ENCODE data around the gene USP40. TPM values are rescaled to one million over a fixed set of nuclear protein-coding genes. Genes with fewer than 3 reads are reported as not detected.

USP40 gene
- total and polyA plus RNA-seq, 9 of the 15 experiments (the other 6 are each of a cell fraction or from before 2014, with no cell fraction given), result 5.5 to 15.0 (median 9.3) TPM

DNA sequence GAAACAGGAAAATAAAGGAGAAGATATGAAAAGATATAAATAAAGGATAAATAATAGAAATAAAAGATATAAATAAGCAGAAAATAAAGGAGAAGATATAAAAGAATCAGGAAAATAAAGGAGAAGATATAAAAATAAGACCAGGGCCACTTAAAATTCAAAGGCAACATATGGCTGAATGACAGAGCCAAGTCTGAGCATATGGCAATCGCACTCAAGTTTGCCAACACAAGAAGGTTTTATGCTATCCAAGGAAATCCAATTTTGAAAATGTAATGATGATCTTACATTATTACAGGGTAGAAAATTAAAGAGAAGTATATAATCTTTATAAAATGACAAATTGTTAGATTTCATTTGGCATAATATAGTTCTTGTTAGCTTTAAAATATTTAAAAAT lies 33.6 kb downstream of the USP40 start (continued):
- TF ChIP-seq, protein P1, sequence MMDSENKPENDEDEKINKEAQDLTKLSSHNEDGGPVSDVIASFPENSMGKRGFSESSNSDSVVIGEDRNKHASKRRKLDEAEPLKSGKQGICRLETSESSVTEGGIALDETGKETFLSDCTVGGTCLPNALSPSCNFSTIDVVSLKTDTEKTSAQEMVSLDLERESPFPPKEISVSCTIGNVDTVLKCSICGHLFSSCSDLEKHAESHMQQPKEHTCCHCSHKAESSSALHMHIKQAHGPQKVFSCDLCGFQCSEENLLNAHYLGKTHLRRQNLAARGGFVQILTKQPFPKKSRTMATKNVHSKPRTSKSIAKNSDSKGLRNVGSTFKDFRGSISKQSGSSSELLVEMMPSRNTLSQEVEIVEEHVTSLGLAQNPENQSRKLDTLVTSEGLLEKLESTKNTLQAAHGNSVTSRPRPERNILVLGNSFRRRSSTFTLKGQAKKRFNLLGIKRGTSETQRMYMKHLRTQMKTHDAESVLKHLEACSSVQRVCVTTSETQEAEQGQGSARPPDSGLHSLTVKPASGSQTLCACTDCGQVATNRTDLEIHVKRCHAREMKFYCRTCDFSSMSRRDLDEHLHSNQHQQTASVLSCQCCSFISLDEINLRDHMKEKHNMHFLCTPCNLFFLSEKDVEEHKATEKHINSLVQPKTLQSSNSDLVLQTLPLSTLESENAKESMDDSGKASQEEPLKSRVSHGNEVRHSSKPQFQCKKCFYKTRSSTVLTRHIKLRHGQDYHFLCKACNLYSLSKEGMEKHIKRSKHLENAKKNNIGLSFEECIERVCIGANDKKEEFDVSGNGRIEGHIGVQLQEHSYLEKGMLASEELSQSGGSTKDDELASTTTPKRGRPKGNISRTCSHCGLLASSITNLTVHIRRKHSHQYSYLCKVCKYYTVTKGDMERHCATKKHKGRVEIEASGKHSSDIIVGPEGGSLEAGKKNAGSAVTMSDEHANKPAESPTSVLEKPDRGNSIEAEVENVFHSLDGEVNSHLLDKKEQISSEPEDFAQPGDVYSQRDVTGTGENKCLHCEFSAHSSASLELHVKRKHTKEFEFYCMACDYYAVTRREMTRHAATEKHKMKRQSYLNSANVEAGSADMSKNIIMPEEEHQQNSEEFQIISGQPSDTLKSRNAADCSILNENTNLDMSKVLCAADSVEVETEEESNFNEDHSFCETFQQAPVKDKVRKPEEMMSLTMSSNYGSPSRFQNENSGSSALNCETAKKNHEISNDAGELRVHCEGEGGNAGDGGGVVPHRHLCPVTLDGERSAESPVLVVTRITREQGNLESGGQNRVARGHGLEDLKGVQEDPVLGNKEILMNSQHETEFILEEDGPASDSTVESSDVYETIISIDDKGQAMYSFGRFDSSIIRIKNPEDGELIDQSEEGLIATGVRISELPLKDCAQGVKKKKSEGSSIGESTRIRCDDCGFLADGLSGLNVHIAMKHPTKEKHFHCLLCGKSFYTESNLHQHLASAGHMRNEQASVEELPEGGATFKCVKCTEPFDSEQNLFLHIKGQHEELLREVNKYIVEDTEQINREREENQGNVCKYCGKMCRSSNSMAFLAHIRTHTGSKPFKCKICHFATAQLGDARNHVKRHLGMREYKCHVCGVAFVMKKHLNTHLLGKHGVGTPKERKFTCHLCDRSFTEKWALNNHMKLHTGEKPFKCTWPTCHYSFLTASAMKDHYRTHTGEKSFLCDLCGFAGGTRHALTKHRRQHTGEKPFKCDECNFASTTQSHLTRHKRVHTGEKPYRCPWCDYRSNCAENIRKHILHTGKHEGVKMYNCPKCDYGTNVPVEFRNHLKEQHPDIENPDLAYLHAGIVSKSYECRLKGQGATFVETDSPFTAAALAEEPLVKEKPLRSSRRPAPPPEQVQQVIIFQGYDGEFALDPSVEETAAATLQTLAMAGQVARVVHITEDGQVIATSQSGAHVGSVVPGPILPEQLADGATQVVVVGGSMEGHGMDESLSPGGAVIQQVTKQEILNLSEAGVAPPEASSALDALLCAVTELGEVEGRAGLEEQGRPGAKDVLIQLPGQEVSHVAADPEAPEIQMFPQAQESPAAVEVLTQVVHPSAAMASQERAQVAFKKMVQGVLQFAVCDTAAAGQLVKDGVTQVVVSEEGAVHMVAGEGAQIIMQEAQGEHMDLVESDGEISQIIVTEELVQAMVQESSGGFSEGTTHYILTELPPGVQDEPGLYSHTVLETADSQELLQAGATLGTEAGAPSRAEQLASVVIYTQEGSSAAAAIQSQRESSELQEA (IDR thresholded peaks at IDR 0.05; ENCODE audit: low read depth), result no peak

DNA sequence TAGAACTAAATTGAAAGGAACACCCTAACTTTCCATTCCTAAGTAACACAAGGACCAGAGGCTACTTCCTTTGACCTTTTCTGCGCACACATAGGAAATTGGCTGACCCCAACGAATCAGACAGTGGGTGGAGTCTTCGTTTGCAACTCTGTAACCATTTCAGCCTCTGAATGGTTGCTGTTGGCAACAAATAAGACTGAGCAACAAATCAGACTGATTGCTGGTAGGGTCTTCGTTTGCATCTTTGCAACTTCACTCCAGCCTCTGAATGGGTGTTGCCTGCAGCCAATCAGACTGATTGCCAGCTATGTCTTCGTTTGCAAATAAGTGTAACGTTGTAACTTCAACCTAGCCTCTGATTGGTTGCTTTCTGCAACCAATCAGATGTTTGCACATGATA lies 34.6 kb downstream of the USP40 start:
- in situ Hi-C loops (cut with MboI) (no loop called here), intact Hi-C loops (cut with micrococcal nuclease) (no loop called here)
- ATAC-seq, result no peak
- Histone ChIP-seq H3K9me1 (ENCODE audit: control insufficient read depth, insufficient read depth, low read length) (no peaks in the 10 kb centered on the region), H3K9me3 (replicated peaks; ENCODE audit: control insufficient read depth, insufficient read depth, low read depth, low read length) (no peaks in the 10 kb centered on the region), H3K4me1 (replicated peaks in 1 of 2; ENCODE audit: control insufficient read depth in 2 of 2, insufficient read depth in 2 of 2, low read length in 2 of 2) (no peaks in the 10 kb centered on the region), H3K9ac (ENCODE audit: insufficient read depth in 1 of 2, low read depth in 2 of 2, low read length in 2 of 2) (no peak overlapping the region), H3K4me2 (ENCODE audit: insufficient read depth, low read length) (no peak overlapping the region), H2AFZ (ENCODE audit: low read depth, low read length) (no peak overlapping the region), H3K27me3 (ENCODE audit: control insufficient read depth in 2 of 2, insufficient read depth in 2 of 2, low read length in 2 of 2) (no peaks in the 10 kb centered on the region), H3K4me3 (no peak overlapping the region), H4K20me1 (replicated peaks; ENCODE audit: control insufficient read depth, insufficient read depth, low read length) (no peaks in the 10 kb centered on the region), H3K79me2 (ENCODE audit: control insufficient read depth, insufficient read depth, low read length) (no peaks in the 10 kb centered on the region), H3K27ac (ENCODE audit: extremely low read depth, low read depth, low read length) (no peak overlapping the region), H3K36me3 (ENCODE audit: control insufficient read depth, insufficient read depth, low read length) (0 out of 3 replicates have a peak, but pooled peaks cover 7% of the 10 kb centered on the region)
- WGBS (ENCODE audit: insufficient coverage, low coverage, missing lambda C conversion rate), result 57% methylated on average over 6 of the region's 6 CpGs
- TF ChIP-seq NFYB (IDR thresholded peaks at IDR 0.05; ENCODE audit: extremely low read depth, insufficient read length) (peak; percentile 22), RFX1 (IDR thresholded peaks at IDR 0.05) (peak; percentile 46; the same call in 1 of the 2 replicates), TAF7 (tag; IDR thresholded peaks at IDR 0.05) (no peak)
- POLR2A ChIA-PET, result interaction anchor here (0.6 kb wide), 1 partner anchor 298 kb away, joined by 3 read pairs; no protein-coding TSS in a partner anchor
- CTCF ChIA-PET (ENCODE audit: low intra/inter-chr PET ratio), result no interaction called here
- no TSS peak for BruUV-seq (replicated peaks)
- no peak for DNase-seq (ENCODE audit: extremely low read depth in 1 of 4, low spot score in 3 of 4)
- FAIRE-seq, result no peak
